COLO668 (cell line): ENCODE results near the gene ENOX2.
"Not testable (repeated sequence)": the region's sequence is repeated elsewhere in the genome, so short reads cannot be mapped to it uniquely, and the experiment has no call there.

Experiments
- DNase-seq: peaks from one replicate; lab custom pipeline; 2025; ENCODE audit not compliant: unreplicated experiment; lab: John Stamatoyannopoulos, UW

The ENOX2 gene

DNA sequence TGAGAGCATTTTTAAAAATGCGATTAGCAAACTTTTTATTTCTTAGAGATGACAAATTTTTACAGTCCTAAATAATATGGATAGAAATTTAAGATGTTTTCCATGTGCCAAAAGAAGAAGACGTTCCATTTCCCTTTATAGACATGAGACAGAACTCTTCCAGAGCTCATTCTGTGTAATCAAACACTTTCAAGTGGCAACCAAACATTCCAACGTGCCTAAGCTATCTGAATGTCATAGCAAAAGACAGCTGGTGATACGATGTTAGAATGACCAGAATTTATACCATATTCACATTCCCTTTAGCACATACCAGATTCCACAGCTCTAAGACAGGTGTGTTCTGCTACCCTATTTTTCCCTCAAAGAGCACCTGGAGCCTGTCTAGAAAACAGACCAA is 133.2 kb downstream of the ENOX2 start:
- no peak for DNase-seq

DNA sequence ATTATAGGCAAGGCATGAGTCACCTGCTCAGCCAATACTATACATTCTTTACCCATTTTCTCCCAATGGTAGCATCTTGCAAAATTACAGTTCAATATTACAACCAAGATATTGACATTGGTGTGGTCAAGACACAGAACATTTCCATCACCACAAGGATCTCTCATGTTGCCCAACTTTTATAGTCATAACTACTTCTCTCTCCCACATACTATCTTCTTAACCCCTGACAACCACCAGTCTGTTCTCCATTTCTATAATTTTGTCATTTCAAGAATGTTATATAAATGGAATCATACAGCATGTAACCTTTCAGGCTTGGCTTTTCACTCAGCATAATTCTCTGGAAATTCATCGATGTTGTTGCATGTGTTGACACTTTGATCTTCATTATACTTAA is 144.9 kb downstream of the ENOX2 start:
- DNase-seq = no peak

DNA sequence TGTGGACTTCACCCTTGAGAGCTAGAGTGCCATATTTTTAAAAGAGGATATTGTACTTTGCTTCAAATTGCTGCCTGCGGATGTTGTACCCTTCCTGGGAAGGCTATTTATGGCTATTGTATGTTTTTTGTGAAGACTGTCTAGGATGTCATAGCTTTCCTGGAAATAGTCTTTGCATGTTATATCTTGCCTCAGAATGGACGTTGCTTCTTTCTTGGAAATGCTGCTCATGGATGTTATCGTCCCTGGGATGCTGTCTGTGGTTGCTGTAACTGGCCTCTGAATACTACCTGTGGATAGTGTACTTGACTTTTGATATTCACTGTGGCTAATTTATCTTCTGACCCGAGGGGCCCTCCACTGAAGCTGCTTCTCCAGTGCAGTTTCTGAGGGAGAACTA is 146.8 kb downstream of the ENOX2 start:
- no peak for DNase-seq

DNA sequence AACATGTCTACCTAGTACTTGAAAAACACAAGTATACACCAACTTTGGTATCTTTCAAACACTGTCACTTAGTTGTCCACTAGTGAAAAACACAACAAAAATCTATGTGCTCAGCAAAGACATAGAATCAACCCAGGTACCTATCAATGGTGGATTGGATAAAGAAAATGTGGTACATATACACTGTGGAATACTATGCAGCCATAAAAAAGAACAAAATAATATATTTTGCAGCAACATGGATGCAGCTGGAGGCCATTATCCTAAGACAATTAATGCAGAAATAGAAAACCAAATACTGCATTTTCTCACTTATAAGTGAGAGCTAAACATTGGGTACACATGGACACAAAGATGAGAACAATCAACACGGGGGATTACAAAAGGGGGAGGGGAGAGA is 148.7 kb downstream of the ENOX2 start:
- no peak for DNase-seq

DNA sequence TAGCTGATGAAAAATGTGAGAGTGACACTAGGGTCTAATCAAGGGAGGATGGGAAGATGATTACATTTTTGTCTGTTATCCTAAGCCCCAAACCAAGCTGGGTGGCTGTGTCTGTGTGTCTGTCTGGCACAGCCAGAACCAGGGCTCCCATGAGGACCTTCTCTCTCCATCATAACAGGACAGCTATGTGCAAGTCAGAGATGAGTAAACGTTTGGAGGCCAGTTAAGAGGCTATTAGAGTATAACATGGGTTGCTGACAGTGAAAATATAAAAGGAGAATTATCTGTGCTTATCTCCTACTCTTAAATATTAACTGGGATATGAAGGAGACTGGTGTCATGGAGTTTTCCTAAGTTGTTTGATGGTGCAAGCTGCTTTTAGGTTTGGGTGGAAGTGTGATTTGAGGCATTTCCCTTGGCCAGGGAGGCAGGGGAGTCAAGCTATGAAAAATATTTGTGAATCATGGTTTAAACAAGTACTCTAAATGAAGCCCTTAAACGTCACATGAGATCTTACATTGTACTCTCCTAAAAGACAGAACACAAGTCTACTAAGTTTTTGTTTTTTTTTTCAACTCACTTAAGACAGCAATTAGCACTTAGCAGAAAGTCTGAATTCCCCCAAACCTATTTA is 156.2 kb downstream of the ENOX2 start:
- no peak for DNase-seq

DNA sequence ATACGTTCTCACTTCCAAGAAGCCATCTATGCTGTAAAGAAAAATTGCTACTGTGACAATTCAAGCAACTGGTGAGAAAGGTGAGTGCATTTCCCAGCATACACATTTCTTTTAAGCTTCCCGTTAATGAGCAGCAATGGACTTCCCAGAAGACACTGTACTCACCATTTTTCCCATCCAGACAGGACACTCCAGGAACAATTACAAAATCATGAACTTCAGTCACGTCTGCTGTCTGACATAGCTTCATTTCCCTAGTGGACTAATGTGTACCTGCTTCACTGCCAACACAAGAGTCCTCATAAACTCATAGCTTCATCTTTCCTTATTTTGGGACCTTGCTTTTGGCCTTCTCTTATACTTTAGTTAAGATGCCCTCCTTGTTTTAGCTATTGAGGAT is 156.9 kb downstream of the ENOX2 start:
- no peak for DNase-seq

DNA sequence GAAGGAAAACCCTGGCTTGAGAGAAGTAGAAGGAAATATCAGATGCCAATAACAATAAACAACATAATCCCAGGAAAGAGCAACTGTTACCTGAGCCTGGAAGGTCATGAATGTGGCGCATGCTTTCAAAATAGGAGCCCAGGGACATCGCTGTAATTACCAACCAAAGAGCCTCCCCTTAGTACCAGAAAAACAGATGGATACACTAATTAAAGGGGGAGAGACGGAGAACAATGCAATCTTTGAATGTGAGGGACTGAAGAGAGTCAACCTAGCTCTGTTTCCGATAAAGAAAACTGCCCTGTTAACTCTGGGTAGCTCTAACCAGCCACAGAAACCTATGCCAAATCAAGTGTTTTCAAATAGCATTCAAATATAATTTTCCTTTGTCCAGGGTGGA is 161.4 kb downstream of the ENOX2 start:
- DNase-seq = no peak

DNA sequence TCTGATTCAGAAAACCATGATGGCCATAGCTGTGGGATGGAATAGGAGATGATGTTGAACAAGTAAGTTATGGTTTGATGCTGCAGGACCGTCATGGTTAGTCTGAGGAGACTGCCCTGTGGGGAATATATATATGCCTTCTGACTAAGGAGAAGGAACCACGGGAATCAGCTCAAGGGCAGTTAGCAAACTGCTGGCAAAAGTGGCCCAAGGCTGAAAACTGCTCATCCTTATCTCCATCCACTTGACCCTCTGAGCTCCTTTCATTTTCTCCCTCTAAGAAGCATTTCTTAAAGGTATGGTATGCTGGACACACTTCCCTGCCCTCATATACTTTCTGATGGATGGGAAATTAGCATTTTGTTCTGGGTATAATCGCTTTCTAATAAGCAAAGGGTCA is 161.9 kb downstream of the ENOX2 start:
- no peak for DNase-seq

DNA sequence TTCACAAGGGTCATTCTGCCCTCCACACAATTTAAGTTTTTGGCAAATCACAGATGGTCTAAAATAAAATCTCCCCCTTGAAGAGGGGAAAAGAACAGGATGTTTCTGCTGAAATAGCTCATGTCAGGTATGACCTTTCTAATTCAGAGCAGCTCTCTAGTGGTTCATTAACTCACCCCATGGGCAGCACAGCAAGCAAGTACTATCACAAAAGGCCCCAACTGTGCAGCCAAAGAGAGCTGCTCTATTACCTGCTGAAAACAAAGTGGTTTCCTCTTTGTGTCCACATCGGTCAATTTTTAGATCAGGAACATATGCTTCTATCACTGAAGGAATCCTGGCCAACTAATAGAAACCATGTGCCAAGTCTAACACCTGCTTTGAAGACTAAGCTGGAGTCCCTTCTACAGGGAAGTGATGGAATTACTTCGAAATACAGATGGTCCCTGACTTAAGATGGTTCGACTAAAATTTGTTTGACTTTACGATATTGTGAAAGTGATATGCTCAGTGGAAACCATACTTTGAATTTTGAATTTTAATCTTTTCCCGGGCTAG is 164.3 kb downstream of the ENOX2 start:
- DNase-seq = no peak

DNA sequence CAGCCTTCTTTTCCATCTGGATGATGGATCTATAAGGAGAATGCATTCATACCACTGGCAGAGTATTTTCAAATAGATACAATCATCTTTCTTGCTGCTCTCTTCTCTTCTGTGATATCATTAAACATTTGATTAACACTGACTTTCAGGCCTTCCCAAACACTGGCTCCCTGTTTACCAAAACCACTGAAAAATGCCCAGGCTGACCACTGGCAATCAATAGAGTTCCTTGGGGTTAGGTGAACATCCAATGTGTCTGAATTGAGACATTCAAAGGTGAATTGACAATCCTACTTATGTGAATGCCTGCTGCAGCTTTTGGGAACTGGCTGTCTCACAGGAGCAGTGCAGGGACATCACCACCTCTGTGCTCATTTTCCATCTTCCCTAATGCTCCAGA is 168.3 kb downstream of the ENOX2 start:
- no peak for DNase-seq

DNA sequence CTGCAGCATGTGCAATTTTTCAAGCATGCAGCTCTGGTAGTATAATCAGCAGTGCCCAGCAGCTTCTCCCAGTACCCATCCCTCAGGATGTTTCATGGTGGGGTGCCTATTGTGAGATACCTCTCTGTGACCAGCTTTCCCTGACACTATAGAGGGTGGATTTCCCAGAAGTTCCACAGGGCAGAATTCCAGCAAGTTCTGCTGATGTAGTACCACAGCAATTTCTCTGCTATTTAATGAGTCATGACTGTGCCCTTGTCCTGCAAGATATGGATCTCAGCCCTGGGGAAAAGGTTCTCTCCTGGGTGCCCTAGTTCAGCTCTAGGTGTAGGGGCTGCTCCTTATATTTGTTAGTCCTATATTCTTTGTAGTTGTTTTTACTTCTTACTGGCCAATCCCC is 174.8 kb downstream of the ENOX2 start:
- no peak for DNase-seq

DNA sequence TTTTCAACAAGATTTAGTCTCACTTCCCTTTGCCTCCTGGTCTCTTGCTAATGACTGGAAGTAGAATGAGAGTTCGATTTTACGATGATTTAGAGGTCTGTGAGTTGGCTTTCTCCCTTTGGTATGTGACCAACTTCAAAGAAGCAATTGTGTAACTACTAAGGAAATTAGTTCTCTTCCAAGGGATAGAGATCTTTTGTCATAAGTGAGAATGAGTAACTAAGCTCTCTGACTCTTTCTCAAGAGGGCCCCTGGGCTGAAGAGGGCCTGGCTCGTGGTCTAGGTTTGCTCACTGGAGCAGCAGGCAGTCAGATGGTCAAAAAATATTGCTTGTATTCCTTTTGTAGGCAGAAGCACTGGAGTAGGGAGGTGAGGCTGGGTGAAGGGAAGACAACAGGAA is 176.3 kb downstream of the ENOX2 start:
- DNase-seq = no peak

DNA sequence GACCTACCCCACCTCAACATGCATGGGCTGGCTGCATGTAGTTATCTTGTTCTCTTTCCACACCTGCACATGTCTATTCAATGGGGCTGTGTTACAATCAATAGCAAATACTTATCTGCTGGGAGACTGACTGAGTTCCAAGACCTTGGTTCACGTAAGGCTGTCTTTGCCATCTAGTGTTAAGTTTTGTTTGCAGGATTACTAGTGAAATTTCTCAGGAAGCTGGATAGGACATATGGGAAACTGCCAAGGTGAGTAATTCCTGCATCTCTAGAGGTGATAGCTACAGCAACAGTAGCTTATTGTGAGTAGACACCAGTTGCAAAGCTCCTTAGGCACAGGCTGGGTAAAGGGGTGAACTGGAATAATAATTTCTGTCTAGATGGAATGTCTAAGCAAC is 177.5 kb downstream of the ENOX2 start:
- DNase-seq = no peak

DNA sequence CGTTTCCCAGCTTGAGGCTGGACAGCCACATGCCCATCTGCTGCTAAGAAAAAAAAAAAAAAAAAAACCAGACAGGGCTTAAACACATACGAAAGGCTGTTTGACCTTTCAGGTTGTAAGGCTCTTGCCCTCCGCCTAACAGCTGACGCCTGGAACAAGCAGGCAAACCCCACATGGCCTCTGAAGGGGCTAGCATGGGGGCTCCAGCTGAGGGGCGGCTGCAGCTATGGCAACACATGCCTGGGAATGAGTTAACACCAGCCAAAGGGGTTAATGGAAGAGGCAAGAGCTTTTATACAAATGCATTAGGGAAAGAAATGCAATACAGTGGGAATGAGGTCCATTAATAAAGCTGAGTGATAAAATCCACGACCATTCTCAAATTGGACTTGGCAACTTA is 183.6 kb downstream of the ENOX2 start:
- no peak for DNase-seq

DNA sequence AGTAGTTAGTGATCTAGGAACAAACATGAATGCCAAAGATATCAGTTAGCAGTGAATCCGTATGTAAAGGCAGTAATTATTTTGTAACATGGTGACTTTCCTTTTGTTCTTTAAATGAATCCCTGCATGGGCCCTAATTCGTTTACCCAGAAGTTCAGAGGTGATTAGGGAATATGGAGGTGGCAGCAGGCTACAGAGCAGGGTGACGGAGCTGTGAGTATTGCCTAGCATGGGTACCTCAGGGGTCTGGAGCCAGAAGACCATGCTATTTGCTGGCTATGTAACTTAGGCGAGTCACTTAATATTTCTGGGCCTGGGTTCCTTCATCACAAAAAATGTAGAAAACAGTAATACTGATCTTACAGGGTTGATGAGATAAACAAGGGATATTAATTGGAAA is 184.9 kb downstream of the ENOX2 start:
- DNase-seq = no peak

DNA sequence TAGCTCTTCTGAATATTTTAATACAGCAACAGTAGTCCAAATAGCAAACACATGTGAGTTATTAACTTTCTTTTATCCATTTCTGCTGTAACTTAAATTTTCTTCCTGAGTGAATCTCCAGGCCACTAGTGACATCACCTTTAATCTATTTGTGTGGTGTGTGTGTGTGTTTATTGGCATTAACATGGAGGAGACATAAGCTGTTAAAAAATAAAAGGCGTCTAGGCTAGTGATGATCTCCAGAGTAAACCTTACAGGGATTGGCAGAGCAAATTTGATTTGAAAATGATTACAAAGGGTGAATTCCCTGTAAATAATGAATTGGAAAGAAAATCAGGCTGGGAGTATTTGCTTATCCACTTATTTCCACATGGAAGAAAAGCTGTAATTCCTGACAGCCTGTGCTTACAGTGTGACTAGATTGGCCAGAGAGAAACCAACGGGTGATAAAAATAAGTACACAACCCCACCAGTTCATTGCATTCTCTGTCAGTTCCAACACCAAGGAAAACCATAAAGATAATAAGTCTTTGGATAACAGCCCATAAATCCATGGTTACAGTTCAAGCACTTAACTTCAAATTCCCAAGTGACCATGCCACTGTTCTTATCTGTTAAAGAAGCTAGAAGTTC is 186.1 kb downstream of the ENOX2 start:
- no peak for DNase-seq

DNA sequence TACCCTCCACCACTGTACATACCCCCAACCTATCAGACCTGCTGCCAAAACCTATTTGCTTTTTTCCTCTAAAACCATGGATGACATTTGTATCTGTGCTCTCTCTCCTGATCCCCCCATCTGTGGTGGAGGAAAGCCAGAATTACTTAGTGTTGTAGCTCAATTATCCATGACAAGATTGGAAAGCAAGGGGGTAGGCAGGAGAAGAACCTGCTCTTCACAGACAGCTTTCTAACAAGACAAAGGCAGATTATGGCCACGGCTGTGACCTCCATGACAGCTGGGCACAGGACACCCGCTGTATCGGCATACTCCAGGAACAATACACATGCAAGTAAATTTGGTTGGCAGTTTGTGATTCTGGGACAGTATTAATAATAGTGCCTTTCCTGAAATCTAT is 186.7 kb downstream of the ENOX2 start:
- DNase-seq = no peak

DNA sequence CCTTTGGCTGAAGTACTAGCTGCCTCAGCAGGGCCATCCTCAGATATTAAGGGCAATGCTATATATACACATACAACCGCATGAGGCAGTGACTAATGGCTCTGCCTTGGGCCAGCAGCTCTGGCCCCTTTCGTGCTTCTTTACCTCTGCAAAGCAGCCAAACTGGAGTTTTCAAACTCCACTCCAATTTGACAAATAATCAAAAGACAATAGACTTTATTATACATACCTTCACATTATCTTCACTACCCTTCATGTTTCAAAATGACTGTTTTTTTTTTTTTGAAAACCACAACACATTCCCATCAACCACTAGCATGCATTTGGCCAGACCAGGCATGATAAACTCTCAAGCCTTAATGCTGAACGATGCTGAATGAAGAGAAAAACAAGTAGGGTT is 187.7 kb downstream of the ENOX2 start:
- no peak for DNase-seq

DNA sequence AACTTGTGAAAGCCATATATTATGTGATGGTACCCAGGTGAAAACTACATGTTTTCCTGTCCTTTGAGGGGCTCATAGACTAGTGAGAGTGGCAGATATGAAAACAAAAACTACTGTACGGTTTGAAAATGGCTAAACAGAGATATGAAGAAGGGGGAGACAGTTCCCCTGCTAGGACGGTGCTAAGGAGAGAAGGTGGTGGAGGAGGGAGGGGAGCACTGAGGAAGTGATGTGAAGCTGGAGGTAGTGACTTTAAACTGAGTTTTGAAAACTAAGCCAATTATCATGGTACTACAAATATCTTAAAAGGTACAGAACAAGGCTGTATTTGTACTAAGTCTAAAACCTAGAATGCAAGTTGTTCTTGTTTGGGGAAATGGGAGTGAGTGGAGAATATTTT is 188.3 kb downstream of the ENOX2 start:
- DNase-seq = no peak

DNA sequence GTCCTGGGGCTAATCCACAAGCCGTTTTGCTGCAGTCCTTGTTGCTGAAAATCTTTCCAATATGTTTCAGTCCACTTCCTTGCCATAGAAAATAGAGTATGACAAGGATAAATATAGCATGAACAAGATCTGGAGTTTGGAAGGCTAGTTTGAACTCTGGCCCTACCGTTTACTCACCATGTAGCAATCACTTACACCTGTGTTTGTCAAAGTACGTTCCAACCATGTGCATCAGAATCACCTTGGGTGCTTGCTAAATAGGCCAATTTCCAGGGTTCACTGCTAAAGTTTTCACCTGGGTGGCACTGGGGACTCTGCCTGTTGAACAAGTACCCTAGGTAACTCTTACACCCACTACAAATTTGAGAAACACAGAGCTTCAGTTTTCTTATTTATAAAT is 188.9 kb downstream of the ENOX2 start:
- no peak for DNase-seq

DNA sequence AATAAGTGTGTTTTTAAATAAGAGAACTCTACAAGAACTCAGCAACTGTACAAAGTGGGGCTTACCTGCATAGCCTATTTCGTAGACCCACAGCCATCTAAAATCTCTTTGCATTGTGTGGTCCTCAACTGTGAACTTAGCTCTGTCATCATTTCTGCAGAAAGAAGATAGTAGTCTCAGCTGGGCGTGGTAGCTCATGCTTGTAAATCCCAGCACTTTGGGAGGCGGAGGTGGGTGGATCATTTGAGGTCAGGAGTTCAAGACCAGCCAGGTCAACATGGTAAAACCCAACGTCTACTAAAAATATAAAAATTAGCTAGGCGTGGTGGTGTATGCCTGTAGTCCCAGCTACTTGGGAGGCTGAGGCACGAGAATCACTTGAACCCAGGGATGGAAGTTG is 193.8 kb downstream of the ENOX2 start:
- not testable (repeated sequence) for DNase-seq

DNA sequence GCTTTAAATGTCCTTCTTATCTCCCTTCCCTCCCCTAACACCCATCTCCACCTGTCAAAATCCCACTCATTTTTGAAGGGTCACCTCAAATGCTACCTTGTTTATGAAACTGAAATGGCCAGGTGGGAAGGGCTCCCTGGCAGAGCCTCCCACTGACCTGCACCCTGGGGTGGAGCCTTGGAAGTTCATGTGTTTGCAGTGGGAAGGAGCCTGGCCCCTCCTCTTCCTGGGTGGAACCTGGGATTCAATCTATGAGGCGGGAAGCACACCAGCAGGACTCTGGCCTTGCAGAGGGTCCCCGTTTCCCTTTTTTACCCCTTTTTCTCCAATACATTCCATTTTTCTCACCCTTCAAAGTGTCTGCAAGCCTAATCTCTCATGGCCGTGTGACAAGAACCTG is 197.4 kb downstream of the ENOX2 start:
- DNase-seq = no peak
